ENCODE results near the gene LRIG1.

DNA sequence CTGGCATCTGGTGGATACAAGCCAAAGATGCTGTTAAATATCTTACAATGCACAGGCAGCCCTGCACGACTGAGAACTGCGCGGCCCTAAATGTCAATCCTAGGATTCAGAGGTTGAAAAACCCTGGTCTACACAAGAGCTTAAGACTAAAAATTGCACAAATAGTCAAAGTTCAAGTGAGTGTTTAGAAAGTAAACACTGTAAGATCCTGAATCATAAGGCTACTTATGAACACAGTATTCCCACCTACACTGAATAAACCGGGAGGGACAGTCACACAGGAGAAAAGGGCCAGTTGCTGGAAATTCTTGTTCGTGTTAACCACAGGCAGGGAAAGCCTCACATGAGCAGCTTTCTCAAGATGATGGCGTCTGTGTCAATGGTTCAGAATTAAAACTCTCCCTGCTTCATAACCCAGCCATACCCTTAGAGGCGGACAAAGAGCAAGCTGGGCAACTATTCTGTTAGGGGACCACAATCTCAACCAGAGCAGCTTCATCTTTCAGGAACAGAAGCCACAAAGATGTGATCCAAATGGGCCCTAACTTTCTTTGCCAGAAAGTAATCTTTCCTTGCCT, 37.7 kb downstream of the LRIG1 start:
- TF ChIP-seq, protein P1, sequence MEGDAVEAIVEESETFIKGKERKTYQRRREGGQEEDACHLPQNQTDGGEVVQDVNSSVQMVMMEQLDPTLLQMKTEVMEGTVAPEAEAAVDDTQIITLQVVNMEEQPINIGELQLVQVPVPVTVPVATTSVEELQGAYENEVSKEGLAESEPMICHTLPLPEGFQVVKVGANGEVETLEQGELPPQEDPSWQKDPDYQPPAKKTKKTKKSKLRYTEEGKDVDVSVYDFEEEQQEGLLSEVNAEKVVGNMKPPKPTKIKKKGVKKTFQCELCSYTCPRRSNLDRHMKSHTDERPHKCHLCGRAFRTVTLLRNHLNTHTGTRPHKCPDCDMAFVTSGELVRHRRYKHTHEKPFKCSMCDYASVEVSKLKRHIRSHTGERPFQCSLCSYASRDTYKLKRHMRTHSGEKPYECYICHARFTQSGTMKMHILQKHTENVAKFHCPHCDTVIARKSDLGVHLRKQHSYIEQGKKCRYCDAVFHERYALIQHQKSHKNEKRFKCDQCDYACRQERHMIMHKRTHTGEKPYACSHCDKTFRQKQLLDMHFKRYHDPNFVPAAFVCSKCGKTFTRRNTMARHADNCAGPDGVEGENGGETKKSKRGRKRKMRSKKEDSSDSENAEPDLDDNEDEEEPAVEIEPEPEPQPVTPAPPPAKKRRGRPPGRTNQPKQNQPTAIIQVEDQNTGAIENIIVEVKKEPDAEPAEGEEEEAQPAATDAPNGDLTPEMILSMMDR (IDR thresholded peaks at IDR 0.05) = no peak
- TF ChIP-seq POLR2A (IDR thresholded peaks at IDR 0.05) = no peak
